Activated CD4-positive, alpha-beta T cell treated with anti-CD3 and anti-CD28 coated beads, Interleukin-2, amount 50 U/mL, for 4 hours (primary cell): Measurements from ENCODE around the gene CEP95.

Experiments
- DNase-seq, 2 experiments: peaks; one replicate each; pipeline ENCODE4 v3.0.0-alpha.2; 2020

Gene CEP95

DNA sequence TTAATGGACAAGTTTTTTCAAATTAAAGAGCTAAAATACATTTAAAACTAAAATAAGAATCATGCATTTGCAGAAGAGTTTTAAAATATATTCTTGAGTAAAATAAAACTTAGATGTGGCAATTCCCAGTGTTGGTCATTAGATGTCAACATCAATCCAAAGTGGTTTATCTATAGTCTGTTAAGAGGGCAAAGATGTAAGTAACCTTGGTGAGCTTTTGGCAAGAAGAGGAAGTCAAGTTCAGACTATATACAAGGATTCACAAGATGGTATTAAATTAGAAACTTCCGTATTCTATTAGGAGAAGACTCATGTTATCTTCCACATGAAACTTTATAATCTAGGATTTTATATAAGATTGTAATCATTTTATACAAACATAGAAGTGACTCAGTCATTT lies 73.1 kb downstream of the CEP95 start:
- no peak for DNase-seq

DNA sequence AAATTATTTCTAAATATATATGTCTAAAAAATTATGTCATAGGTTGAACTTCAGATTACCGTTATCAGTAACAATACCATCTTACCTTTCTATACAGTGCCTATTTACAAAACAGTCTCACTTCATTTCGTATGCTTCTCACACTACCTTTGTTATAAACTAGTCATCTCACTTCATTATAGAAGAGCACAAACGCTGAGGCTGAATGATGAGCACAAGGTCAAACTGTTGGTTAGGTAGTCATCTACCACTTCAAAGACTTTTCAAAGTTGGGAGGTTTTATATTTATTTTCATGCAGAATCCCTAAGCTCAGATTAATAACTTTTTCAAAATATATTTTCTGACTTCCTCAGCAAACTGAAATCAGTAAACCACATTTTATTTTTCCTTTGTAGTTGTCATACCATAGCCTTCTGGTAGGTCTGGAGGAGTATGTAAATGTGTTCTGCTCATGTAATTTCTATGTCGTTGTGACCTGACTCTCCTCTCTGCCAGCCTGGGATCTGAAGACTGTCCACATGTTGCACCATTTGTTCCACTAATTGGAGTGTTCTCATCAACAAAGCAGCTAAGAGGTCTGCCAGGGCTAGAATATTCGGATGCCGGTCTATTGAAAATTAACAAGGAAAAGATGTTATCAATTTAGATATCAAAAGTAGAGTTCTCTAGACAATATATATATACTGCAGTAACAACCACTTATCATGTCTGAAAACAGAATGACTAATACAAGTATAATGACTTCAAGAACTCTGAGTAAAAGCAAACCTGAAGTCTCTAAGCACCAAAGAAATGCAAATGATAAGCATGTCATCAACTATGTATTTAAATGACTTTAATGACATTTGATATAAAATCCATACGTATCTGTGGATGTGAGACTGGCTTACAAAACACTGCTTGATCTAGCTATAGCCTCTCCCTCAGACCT lies 73.9 kb downstream of the CEP95 start:
- DNase-seq, result no peak

DNA sequence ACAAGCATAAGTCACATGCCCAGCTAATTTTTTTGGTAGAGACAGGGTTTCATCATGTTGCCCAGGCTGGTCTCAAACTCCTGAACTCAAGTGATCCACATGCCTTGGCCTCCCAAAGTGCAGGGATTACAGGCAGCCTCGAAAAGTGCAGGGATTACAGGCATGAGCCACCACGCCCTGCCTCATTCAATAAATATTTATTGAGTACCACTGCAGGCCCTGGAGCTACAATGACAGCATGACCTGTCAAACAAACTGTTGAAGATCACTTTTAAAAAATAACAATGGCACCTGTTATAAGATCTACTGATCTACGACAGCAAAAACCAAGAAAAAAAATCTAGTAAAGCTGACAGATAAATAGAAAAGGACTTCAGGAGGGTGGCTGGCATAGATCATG lies 76.3 kb downstream of the CEP95 start:
- DNase-seq, result no peak

- no peak for DNase-seq
These were observed 78.4 kb downstream of the CEP95 start for GRCh38 chr17:64585146-64585545.
